Measurements from ENCODE around the gene NEU2. TPM values are rescaled to one million over a fixed set of nuclear protein-coding genes. Genes with fewer than 3 reads are reported as not detected.

Gene NEU2
- polyA plus RNA-seq, 2 of the 4 experiments (the other 2 are of a cell fraction): not detected

DNA sequence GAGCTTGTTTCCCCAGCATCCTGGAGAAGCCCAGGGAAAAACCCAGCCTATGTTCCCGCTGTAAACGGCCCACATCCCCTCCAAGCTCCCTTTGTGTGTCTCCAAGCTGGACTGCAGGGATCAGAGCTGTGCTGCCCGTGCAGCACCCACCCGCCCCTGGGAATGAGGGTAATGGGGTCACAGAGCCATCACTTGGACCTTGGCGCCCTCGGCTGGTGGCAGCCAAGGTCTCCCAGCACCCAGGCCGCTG is 27.0 kb downstream of the NEU2 start:
- FAIRE-seq (no peak), ATAC-seq (peak in 1 of 2 experiments; percentile 31; a peak in 3 of 6 replicates), DNase-seq (ENCODE audit: low read depth in 1 of 2, low spot score in 1 of 2) (no peak)
- H3K4me1 ChIP-seq: no peaks in the 10 kb centered on the region
- TF ChIP-seq, protein P1, sequence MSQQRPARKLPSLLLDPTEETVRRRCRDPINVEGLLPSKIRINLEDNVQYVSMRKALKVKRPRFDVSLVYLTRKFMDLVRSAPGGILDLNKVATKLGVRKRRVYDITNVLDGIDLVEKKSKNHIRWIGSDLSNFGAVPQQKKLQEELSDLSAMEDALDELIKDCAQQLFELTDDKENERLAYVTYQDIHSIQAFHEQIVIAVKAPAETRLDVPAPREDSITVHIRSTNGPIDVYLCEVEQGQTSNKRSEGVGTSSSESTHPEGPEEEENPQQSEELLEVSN (IDR thresholded peaks at IDR 0.05; ENCODE audit: borderline replicate concordance, low read depth): no peak
- TF ChIP-seq EHF (CRISPR knock-in tag; IDR thresholded peaks at IDR 0.05): no peak
- TF ChIP-seq RAD21 (conservative IDR thresholded peaks at IDR 0.05 in 1 of 2, IDR thresholded peaks at IDR 0.05 in 1 of 2): peak; percentile 34 to 45; a peak in 3 of 5 replicates
- no peak for TF ChIP-seq ZNF302 (CRISPR knock-in tag; IDR thresholded peaks at IDR 0.05)
- TF ChIP-seq SREBF2 (IDR thresholded peaks at IDR 0.05): no peak
- no peak for TF ChIP-seq POLR2A (IDR thresholded peaks at IDR 0.05; ENCODE audit: low read length)
- no peak for TF ChIP-seq BHLHE40 (IDR thresholded peaks at IDR 0.05; ENCODE audit: low read depth, low read length)
- TF ChIP-seq EHMT2 (IDR thresholded peaks at IDR 0.05; ENCODE audit: low read depth): no peak
- no peak for TF ChIP-seq HOXB5 (CRISPR knock-in tag; IDR thresholded peaks at IDR 0.05)
- no peak for TF ChIP-seq CHD4 (IDR thresholded peaks at IDR 0.05; ENCODE audit: borderline replicate concordance)
- no peak for TF ChIP-seq MYC (IDR thresholded peaks at IDR 0.05; ENCODE audit: borderline replicate concordance, low read length)
- TF ChIP-seq CEBPB (IDR thresholded peaks at IDR 0.05): no peak
- TF ChIP-seq KDM5A (IDR thresholded peaks at IDR 0.05): no peak
- no peak for TF ChIP-seq GATA3 (IDR thresholded peaks at IDR 0.05; ENCODE audit: borderline replicate concordance)
- TF ChIP-seq, protein P2, sequence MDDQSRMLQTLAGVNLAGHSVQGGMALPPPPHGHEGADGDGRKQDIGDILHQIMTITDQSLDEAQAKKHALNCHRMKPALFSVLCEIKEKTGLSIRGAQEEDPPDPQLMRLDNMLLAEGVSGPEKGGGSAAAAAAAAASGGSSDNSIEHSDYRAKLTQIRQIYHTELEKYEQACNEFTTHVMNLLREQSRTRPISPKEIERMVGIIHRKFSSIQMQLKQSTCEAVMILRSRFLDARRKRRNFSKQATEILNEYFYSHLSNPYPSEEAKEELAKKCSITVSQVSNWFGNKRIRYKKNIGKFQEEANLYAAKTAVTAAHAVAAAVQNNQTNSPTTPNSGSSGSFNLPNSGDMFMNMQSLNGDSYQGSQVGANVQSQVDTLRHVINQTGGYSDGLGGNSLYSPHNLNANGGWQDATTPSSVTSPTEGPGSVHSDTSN (IDR thresholded peaks at IDR 0.05): no peak
- TF ChIP-seq RCOR1 (IDR thresholded peaks at IDR 0.05; ENCODE audit: low read depth, low read length): no peak
- TF ChIP-seq TP53 (CRISPR knock-in tag; IDR thresholded peaks at IDR 0.05): no peak
- no peak for TF ChIP-seq RFX5 (IDR thresholded peaks at IDR 0.05)
- no peak for TF ChIP-seq NPAS2 (CRISPR knock-in tag; IDR thresholded peaks at IDR 0.05; ENCODE audit: borderline replicate concordance)
- peak; percentile 22; the same call in 1 of the 3 replicates for TF ChIP-seq SMC3 (IDR thresholded peaks at IDR 0.05)
- TF ChIP-seq, protein P3, sequence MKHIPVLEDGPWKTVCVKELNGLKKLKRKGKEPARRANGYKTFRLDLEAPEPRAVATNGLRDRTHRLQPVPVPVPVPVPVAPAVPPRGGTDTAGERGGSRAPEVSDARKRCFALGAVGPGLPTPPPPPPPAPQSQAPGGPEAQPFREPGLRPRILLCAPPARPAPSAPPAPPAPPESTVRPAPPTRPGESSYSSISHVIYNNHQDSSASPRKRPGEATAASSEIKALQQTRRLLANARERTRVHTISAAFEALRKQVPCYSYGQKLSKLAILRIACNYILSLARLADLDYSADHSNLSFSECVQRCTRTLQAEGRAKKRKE (CRISPR knock-in tag; IDR thresholded peaks at IDR 0.05; ENCODE audit: low read depth): no peak
- TF ChIP-seq, protein P4, sequence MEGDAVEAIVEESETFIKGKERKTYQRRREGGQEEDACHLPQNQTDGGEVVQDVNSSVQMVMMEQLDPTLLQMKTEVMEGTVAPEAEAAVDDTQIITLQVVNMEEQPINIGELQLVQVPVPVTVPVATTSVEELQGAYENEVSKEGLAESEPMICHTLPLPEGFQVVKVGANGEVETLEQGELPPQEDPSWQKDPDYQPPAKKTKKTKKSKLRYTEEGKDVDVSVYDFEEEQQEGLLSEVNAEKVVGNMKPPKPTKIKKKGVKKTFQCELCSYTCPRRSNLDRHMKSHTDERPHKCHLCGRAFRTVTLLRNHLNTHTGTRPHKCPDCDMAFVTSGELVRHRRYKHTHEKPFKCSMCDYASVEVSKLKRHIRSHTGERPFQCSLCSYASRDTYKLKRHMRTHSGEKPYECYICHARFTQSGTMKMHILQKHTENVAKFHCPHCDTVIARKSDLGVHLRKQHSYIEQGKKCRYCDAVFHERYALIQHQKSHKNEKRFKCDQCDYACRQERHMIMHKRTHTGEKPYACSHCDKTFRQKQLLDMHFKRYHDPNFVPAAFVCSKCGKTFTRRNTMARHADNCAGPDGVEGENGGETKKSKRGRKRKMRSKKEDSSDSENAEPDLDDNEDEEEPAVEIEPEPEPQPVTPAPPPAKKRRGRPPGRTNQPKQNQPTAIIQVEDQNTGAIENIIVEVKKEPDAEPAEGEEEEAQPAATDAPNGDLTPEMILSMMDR (IDR thresholded peaks at IDR 0.05): peak; percentile 13; the same call in 1 of the 3 replicates
- TF ChIP-seq HOXA7 (CRISPR knock-in tag; IDR thresholded peaks at IDR 0.05): no peak
- no peak for TF ChIP-seq CBX2 (IDR thresholded peaks at IDR 0.05; ENCODE audit: borderline replicate concordance, low read depth)
- TF ChIP-seq, protein P5, sequence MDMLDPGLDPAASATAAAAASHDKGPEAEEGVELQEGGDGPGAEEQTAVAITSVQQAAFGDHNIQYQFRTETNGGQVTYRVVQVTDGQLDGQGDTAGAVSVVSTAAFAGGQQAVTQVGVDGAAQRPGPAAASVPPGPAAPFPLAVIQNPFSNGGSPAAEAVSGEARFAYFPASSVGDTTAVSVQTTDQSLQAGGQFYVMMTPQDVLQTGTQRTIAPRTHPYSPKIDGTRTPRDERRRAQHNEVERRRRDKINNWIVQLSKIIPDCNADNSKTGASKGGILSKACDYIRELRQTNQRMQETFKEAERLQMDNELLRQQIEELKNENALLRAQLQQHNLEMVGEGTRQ (IDR thresholded peaks at IDR 0.05): no peak
- peak overlapping the region in 1 of 2 experiments; percentile 26; a peak in 1 of 6 replicates for H3K27ac ChIP-seq
- H3K4me2 ChIP-seq: no peak overlapping the region
- whole genome bisulfite sequencing (ENCODE audit: missing lambda C conversion rate): 36% methylated on average over 6 of the region's 7 CpGs
- no peak overlapping the region for H3K4me3 ChIP-seq
- POLR2A ChIA-PET: no interaction called here
- CTCF ChIA-PET: interaction anchor here (0.6 to 1.6 kb wide), 7 partner anchors 9 to 213 kb away, joined by 3 to 5 read pairs (median 3); no protein-coding TSS in a partner anchor
- no peaks in the 10 kb centered on the region for H3K9me3 ChIP-seq

Measured in A549 (cell line).